Heart left ventricle (tissue), 13 donors: Measurements from ENCODE around the gene SLC25A29.

Source experiments
- POLR2A ChIP-seq, 2 donors: fragments of 450-650 bp; IDR thresholded peaks; one replicate each; pipeline ENCODE4 v1.6.1; 2017; ENCODE audit warnings: antibody characterized with exemption in 2 of 2, mild to moderate bottlenecking in 2 of 2, moderate library complexity in 2 of 2
- TF ChIP-seq, protein P1 (sequence below), 12 donors: fragments of 200-600 bp; sonication (generic) in 4 of 12; IDR thresholded peaks; one replicate each; pipeline versions ENCODE4 v1.5.0 to v1.8.0; 2018 to 2022; ENCODE audit warnings: antibody characterized with exemption in 12 of 12, mild to moderate bottlenecking in 5 of 12
- donor health status: ischemic (EF 13 %, LVEDD 7.1; RV severe dilation, severe dysfunction).
- donor health status: DM: no; HTN: yes; CAD: no.
- donor health status: DM: no; HTN: no; CAD: no.
- donor health status: ischemic (EF 25% LVEDD 6.9; RV normal size, moderate dysfunction).
- donor health status: ischemic (EF 25% LVEDD 5.7; RV mildly dilated, moderate dysfunction).
- donor health status: ischemic (EF 35%, LVEDD 5.7; RV mildly dilated, moderate dysfunction).
- donor health status: nonischemic (EF 11% LVEDD 7.7; RV severe dilation, severe dysfunction).
- donor health status: DM: yes; HTN: yes; CAD: no.
- donor health status: PGD.
- donor health status: ischemic (EF 29% LVEDD 5.4; RV normal size, mild dysfunction).
- donor health status: nonischemic (EF 23%, LVEDD 6.1; RV moderate dilation, normal function).

- TF ChIP-seq, protein P1, sequence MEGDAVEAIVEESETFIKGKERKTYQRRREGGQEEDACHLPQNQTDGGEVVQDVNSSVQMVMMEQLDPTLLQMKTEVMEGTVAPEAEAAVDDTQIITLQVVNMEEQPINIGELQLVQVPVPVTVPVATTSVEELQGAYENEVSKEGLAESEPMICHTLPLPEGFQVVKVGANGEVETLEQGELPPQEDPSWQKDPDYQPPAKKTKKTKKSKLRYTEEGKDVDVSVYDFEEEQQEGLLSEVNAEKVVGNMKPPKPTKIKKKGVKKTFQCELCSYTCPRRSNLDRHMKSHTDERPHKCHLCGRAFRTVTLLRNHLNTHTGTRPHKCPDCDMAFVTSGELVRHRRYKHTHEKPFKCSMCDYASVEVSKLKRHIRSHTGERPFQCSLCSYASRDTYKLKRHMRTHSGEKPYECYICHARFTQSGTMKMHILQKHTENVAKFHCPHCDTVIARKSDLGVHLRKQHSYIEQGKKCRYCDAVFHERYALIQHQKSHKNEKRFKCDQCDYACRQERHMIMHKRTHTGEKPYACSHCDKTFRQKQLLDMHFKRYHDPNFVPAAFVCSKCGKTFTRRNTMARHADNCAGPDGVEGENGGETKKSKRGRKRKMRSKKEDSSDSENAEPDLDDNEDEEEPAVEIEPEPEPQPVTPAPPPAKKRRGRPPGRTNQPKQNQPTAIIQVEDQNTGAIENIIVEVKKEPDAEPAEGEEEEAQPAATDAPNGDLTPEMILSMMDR (IDR thresholded peaks at IDR 0.05): no peak
- no peak for TF ChIP-seq POLR2A (IDR thresholded peaks at IDR 0.05)
Observed at GRCh38 chr14:100325958-100326357, 19.7 kb upstream of the SLC25A29 start.
